Femur (tissue), 1 donor: ENCODE data around the gene MYBPC2.
A peak's percentile ranks its signal among the peaks of the same experiment; 100 is the strongest.
"Not testable (repeated sequence)": the region's sequence is repeated elsewhere in the genome, so short reads cannot be mapped to it uniquely, and the experiment has no call there.

Experiments used
- DNase-seq: peaks from one replicate; pipeline ENCODE4 v3.0.0-alpha.2; 2017

The MYBPC2 gene

GRCh38 chr19:50432221-50433028 lies at the start of gene MYBPC2:
Gene MYBPC2 (plus strand): TSS chr19:50432892. CDS start chr19:50432954, 62 bp downstream.
- DNase-seq, result peak; percentile 78

GRCh38 chr19:50383001-50383851 lies 49.5 kb upstream of the MYBPC2 start:
- no peak for DNase-seq

- DNase-seq, result peak; percentile 97
These were observed 48.6 kb upstream of the MYBPC2 start, which contains the start of gene POLD1 for GRCh38 chr19:50383852-50384684. Gene POLD1 (plus strand): TSS chr19:50384347. CDS start chr19:50398852, 14,505 bp downstream.

- no peak for DNase-seq
These were observed 47.8 kb upstream of the MYBPC2 start for GRCh38 chr19:50384685-50385535.

GRCh38 chr19:50387176-50387867 lies 45.4 kb upstream of the MYBPC2 start:
- DNase-seq, result no peak

GRCh38 chr19:50387868-50388245 lies 44.8 kb upstream of the MYBPC2 start:
- DNase-seq, result no peak

- DNase-seq, result not testable (repeated sequence)
These were observed 42.4 kb upstream of the MYBPC2 start for GRCh38 chr19:50390295-50390694.

GRCh38 chr19:50390952-50391351 lies 41.7 kb upstream of the MYBPC2 start:
- DNase-seq, result not testable (repeated sequence)

GRCh38 chr19:50392759-50393158 lies 39.9 kb upstream of the MYBPC2 start:
- no peak for DNase-seq

GRCh38 chr19:50393589-50393988 lies 39.1 kb upstream of the MYBPC2 start:
- DNase-seq, result no peak

- no peak for DNase-seq
These were observed 38.7 kb upstream of the MYBPC2 start for GRCh38 chr19:50394017-50394416.

GRCh38 chr19:50398675-50399367 lies 33.9 kb upstream of the MYBPC2 start:
- no peak for DNase-seq

- no peak for DNase-seq
These were observed 33.3 kb upstream of the MYBPC2 start for GRCh38 chr19:50399368-50399745.

GRCh38 chr19:50401605-50402450 lies 30.9 kb upstream of the MYBPC2 start:
- no peak for DNase-seq

- DNase-seq, result no peak
These were observed 30.0 kb upstream of the MYBPC2 start for GRCh38 chr19:50402544-50403301.

GRCh38 chr19:50406156-50406820 lies 26.4 kb upstream of the MYBPC2 start:
- DNase-seq, result no peak

- DNase-seq, result no peak
These were observed 25.9 kb upstream of the MYBPC2 start for GRCh38 chr19:50406829-50407228.

- no peak for DNase-seq
These were observed 23.3 kb upstream of the MYBPC2 start for GRCh38 chr19:50409347-50409746.
